ENCODE measurements around the gene DHRS12. TPM values are rescaled to one million over a fixed set of nuclear protein-coding genes. Genes with fewer than 3 reads are reported as not detected.

The DHRS12 gene
- total and polyA plus RNA-seq, 8 donors, result 4.2 to 27.2 (median 14.1) TPM; not detected in 1

DNA sequence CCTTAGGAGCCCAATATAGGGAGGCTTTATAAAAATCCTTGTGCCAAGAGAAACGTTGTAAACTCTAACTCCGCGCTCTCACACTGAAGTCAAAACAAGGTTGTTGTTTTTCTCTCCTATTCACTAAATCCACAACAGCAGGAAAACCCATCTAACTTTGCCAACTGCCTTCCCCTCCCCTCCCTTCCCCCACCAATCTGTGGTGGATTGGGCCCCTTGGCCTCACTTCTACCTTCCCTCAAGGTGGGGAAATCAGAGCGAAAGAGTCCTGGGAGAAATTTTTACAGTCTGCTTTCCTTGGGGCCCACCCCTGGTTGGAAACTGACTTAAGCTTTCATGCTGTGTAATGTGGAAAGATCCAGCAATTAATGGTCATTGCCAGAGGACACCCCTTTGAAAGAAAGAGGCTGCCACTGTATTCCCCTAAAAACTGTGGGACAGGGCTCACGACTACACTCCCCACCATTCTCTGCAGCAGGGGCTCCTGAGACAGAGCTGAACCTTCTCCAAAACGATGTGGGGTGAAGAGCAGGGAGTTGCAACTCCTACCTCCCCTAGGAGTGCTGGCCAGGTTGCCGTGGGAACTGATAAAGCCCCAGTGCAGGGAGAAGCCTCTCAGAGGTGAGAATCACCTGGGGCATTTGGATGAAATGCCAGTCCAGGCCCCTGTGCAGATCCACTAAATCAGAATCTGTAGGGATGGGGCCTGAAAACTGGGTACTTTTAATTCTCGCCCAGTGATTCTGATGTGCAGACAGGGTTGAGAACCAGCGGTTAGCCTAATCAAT lies 1.1 kb downstream of the DHRS12 start:
- Histone ChIP-seq H3K27me3 (no peaks in the 10 kb centered on the region), H3K36me3 (peaks cover 4 to 7% (median 5%) of the 10 kb centered on the region in 4 donors), H3K4me1 (peaks cover 26 to 53% (median 43%) of the 10 kb centered on the region in 4 donors), H3K27ac (peak overlapping the region; percentile 98 to 100 (median 100)), H3K4me3 (peak overlapping the region; percentile 50 to 88 (median 72)), H3K9me3 (no peaks in the 10 kb centered on the region)
- WGBS, 5 donors, result 47 to 56% (median 50%) methylated on average over 9 of the region's 9 CpGs
- intact Hi-C loops (cut with DNase I; ENCODE audit: low total_unique reads), result no loop called here
- DNase-seq, result peak in 1 of 2 donors; percentile 62
- TF ChIP-seq EP300 (IDR thresholded peaks at IDR 0.05) (no peak), POLR2AphosphoS5 (IDR thresholded peaks at IDR 0.05) (no peak), POLR2A (IDR thresholded peaks at IDR 0.05) (no peak)
- TF ChIP-seq, protein P1, sequence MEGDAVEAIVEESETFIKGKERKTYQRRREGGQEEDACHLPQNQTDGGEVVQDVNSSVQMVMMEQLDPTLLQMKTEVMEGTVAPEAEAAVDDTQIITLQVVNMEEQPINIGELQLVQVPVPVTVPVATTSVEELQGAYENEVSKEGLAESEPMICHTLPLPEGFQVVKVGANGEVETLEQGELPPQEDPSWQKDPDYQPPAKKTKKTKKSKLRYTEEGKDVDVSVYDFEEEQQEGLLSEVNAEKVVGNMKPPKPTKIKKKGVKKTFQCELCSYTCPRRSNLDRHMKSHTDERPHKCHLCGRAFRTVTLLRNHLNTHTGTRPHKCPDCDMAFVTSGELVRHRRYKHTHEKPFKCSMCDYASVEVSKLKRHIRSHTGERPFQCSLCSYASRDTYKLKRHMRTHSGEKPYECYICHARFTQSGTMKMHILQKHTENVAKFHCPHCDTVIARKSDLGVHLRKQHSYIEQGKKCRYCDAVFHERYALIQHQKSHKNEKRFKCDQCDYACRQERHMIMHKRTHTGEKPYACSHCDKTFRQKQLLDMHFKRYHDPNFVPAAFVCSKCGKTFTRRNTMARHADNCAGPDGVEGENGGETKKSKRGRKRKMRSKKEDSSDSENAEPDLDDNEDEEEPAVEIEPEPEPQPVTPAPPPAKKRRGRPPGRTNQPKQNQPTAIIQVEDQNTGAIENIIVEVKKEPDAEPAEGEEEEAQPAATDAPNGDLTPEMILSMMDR (IDR thresholded peaks at IDR 0.05), result no peak

GRCh38 chr13:51801631-51802099 lies 2.3 kb downstream of the DHRS12 start:
- Histone ChIP-seq H3K9me3 (no peaks in the 10 kb centered on the region), H3K4me1 (peaks cover 26 to 53% (median 43%) of the 10 kb centered on the region in 4 donors), H3K36me3 (peaks cover 7 to 15% (median 13%) of the 10 kb centered on the region in 4 donors), H3K27ac (peak overlapping the region; percentile 64 to 100 (median 100)), H3K4me3 (no peak overlapping the region), H3K27me3 (no peaks in the 10 kb centered on the region)
- peak; percentile 78 to 92 for DNase-seq
- TF ChIP-seq, protein P1 (IDR thresholded peaks at IDR 0.05), result peak in 2 of 7 experiments; percentile 13 to 20
- peak in 2 of 3 donors; percentile 24 to 27 for TF ChIP-seq POLR2AphosphoS5 (IDR thresholded peaks at IDR 0.05)
- no peak for TF ChIP-seq EP300 (IDR thresholded peaks at IDR 0.05)
- no peak for TF ChIP-seq POLR2A (IDR thresholded peaks at IDR 0.05)
- WGBS, 5 donors, result 26 to 43% (median 32%) methylated on average over 7 of the region's 7 CpGs
- intact Hi-C loops (cut with DNase I; ENCODE audit: low total_unique reads), result no loop called here

DNA sequence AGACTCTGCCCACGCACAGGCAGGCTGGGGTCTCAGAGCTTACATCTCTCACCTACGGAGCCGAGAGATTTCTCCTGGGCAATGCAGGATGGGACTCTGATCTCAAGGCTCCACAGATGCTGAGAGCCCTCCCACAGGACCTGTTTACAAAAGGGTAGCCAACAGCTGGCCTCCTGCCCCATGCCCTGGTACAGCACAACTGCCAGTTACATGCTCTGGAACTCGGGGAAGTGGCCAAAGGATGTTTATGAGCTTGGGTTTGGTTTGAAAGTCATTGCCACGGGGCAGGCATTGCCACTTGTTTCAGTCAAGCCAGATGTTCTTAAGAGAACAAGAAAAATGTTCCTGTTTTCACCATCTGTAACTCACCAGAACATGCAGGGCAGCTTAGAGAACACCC lies 3.5 kb downstream of the DHRS12 start:
- Histone ChIP-seq H3K4me1 (peaks cover 26 to 49% (median 39%) of the 10 kb centered on the region in 4 donors), H3K27me3 (no peaks in the 10 kb centered on the region), H3K27ac (peak overlapping the region in 4 of 5 donors; percentile 12 to 100 (median 99)), H3K36me3 (peaks cover 7 to 25% (median 19%) of the 10 kb centered on the region in 4 donors), H3K4me3 (no peak overlapping the region), H3K9me3 (no peaks in the 10 kb centered on the region)
- TF ChIP-seq EP300 (IDR thresholded peaks at IDR 0.05) (no peak), POLR2A (IDR thresholded peaks at IDR 0.05) (no peak), POLR2AphosphoS5 (IDR thresholded peaks at IDR 0.05) (no peak)
- TF ChIP-seq, protein P1 (IDR thresholded peaks at IDR 0.05), result no peak
- no peak for DNase-seq
- intact Hi-C loops (cut with DNase I; ENCODE audit: low total_unique reads), result no loop called here
- 76 to 87% (median 82%) methylated on average over 5 of the region's 5 CpGs for WGBS, 5 donors

DNA sequence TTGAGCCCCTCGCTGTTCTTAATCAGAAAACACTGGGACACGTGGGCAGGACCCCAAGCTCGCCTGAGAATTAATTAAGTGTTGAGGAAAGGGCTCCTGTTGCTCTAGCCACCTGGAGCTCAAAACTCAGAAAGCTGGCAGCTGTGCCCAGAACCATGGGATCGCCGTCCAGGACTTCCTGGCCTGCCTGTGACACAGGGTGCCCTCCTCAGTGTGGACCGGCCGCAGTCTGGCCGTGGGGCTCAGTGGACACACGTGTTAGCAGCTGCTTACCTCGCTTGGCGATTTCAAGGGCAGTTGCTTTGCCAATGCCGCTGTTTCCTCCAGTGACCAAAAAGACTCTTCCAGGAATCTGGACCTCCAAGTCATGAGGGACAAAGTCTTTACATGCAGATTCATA lies 4.7 kb downstream of the DHRS12 start:
- 90 to 94% (median 92%) methylated on average over 9 to 12 of the region's 12 CpGs for WGBS, 5 donors
- H3K9me3 ChIP-seq, result no peaks in the 10 kb centered on the region
- intact Hi-C loops (cut with DNase I; ENCODE audit: low total_unique reads), result loop anchor here (10.0 kb wide), 1 partner anchor 354 kb away; no protein-coding TSS in a partner anchor
- no peak overlapping the region for H3K27ac ChIP-seq
- no peak for TF ChIP-seq POLR2A (IDR thresholded peaks at IDR 0.05)
- TF ChIP-seq, protein P1 (IDR thresholded peaks at IDR 0.05), result no peak
- no peak for TF ChIP-seq EP300 (IDR thresholded peaks at IDR 0.05)
- no peak for TF ChIP-seq POLR2AphosphoS5 (IDR thresholded peaks at IDR 0.05)
- DNase-seq, result no peak
- H3K36me3 ChIP-seq, result peaks cover 7 to 25% (median 19%) of the 10 kb centered on the region in 4 donors
- peaks cover 24 to 37% (median 28%) of the 10 kb centered on the region in 4 donors for H3K4me1 ChIP-seq
- no peak overlapping the region for H3K4me3 ChIP-seq
- no peaks in the 10 kb centered on the region for H3K27me3 ChIP-seq
